WTC11 (cell line): ENCODE measurements around the gene PYCR2. TPM values are rescaled to one million over a fixed set of nuclear protein-coding genes. Genes with fewer than 3 reads are reported as not detected.
A peak's percentile ranks its signal among the peaks of the same experiment; 100 is the strongest.
"Not testable (repeated sequence)": the region's sequence is repeated elsewhere in the genome, so short reads cannot be mapped to it uniquely, and the experiment has no call there.

ENCODE experiments used
- ATAC-seq: fragments of 200-7000 bp; cut with Tn5 transposase; 2 replicates; pipeline ENCODE4 v1.10.0; 2021; ENCODE audit warnings: mild to moderate bottlenecking, moderate library complexity
- CTCF ChIA-PET: fragments of 300-600 bp; sonication (Branson Sonifier 250); formaldehyde crosslinking; loops from one replicate; lab custom pipeline; 2021; ENCODE audit warnings: antibody characterized with exemption; lab: Charles Lee
- POLR2A ChIA-PET: fragments of 350-600 bp; sonication (Branson Sonifier 250); formaldehyde crosslinking; loops from one replicate; lab custom pipeline; 2021; ENCODE audit warnings: antibody characterized with exemption; lab: Charles Lee
- DNase-seq: peaks from one replicate; pipeline ENCODE4 v3.0.0; 2021; ENCODE audit warnings: low spot score
- H3K27ac Mint-ChIP-seq: 2 replicates; pipeline ENCODE4 v1.8.0; 2021; ENCODE audit warnings: mixed read lengths
- H3K27me3 Mint-ChIP-seq: 2 replicates; pipeline ENCODE4 v1.8.0; 2021; ENCODE audit warnings: low read depth, mild to moderate bottlenecking, moderate library complexity, mixed read lengths
- H3K36me3 Mint-ChIP-seq: 2 replicates; pipeline ENCODE4 v1.8.0; 2021; ENCODE audit warnings: mixed read lengths
- H3K4me1 Mint-ChIP-seq: 2 replicates; pipeline ENCODE4 v1.8.0; 2022; ENCODE audit warnings: mixed read lengths
- H3K4me3 Mint-ChIP-seq: 2 replicates; pipeline ENCODE4 v1.8.0; 2021; ENCODE audit warnings: mild to moderate bottlenecking, moderate library complexity, mixed read lengths
- H3K9me3 Mint-ChIP-seq: 2 replicates; pipeline ENCODE4 v1.8.0; 2021; ENCODE audit warnings: mixed read lengths
- AFF4 ChIP-seq: sonication (generic); formaldehyde crosslinking; IDR thresholded peaks from 2 replicates; pipeline ENCODE4 v1.8.1; 2023; ENCODE audit warnings: mild to moderate bottlenecking, missing genetic modification reagents, borderline replicate concordance
- CREM ChIP-seq: sonication (generic); formaldehyde crosslinking; IDR thresholded peaks from 2 replicates; pipeline ENCODE4 v1.8.1; 2022; ENCODE audit warnings: mild to moderate bottlenecking, missing genetic modification reagents, moderate library complexity
- E2F5 ChIP-seq: sonication (generic); formaldehyde crosslinking; IDR thresholded peaks from 2 replicates; pipeline ENCODE4 v1.8.1; 2022; ENCODE audit warnings: mild to moderate bottlenecking, moderate library complexity, missing genetic modification reagents
- GABPB1 ChIP-seq: sonication (generic); formaldehyde crosslinking; IDR thresholded peaks from 2 replicates; pipeline ENCODE4 v1.8.1; 2023; ENCODE audit warnings: mild to moderate bottlenecking, missing genetic modification reagents
- GTF2I ChIP-seq: fragments of 250-450 bp; sonication (Bioruptor Pico); conservative IDR thresholded peaks from 2 replicates; pipeline ENCODE4 v1.4.0; 2021; ENCODE audit warnings: mild to moderate bottlenecking
- HMGA2 ChIP-seq: fragments of 250-450 bp; sonication (Bioruptor Pico); IDR thresholded peaks from 2 replicates; pipeline ENCODE4 v1.4.0; 2021; ENCODE audit warnings: mild to moderate bottlenecking, moderate library complexity
- MLX ChIP-seq: sonication (generic); formaldehyde crosslinking; IDR thresholded peaks from 2 replicates; pipeline ENCODE4 v1.8.1; 2023; ENCODE audit warnings: mild to moderate bottlenecking, missing genetic modification reagents, moderate library complexity
- MXD4 ChIP-seq: fragments of 250-450 bp; sonication (Bioruptor Pico); IDR thresholded peaks from 2 replicates; pipeline ENCODE4 v1.8.0; 2021; ENCODE audit warnings: mild to moderate bottlenecking, moderate library complexity, borderline replicate concordance
- MYBL2 ChIP-seq: sonication (generic); formaldehyde crosslinking; IDR thresholded peaks from 2 replicates; pipeline ENCODE4 v1.8.1; 2023; ENCODE audit warnings: mild to moderate bottlenecking, moderate library complexity, missing genetic modification reagents
- NFE2L1 ChIP-seq: sonication (generic); formaldehyde crosslinking; IDR thresholded peaks from 2 replicates; pipeline ENCODE4 v1.8.1; 2023; ENCODE audit warnings: missing genetic modification reagents
- PRDM15 ChIP-seq: sonication (generic); formaldehyde crosslinking; IDR thresholded peaks from 2 replicates; pipeline ENCODE4 v1.8.0; 2022; ENCODE audit warnings: missing genetic modification reagents
- RORB ChIP-seq: fragments of 250-450 bp; sonication (Bioruptor Pico); IDR thresholded peaks from 2 replicates; pipeline ENCODE4 v1.9.0; 2021; ENCODE audit warnings: mild to moderate bottlenecking
- SOX15 ChIP-seq: fragments of 250-450 bp; sonication (Bioruptor Pico); IDR thresholded peaks from 2 replicates; pipeline ENCODE4 v1.9.0; 2021; ENCODE audit warnings: mild to moderate bottlenecking
- SP1 ChIP-seq: sonication (generic); formaldehyde crosslinking; conservative IDR thresholded peaks from 2 replicates; pipeline ENCODE4 v1.8.1; 2022; ENCODE audit warnings: missing genetic modification reagents
- ZBTB43 ChIP-seq: sonication (generic); formaldehyde crosslinking; IDR thresholded peaks from 2 replicates; pipeline ENCODE4 v1.8.1; 2023; ENCODE audit warnings: mild to moderate bottlenecking, missing genetic modification reagents
- ZNF671 ChIP-seq: fragments of 250-450 bp; sonication (Bioruptor Pico); IDR thresholded peaks from 2 replicates; pipeline ENCODE4 v1.8.0; 2021; ENCODE audit warnings: mild to moderate bottlenecking
- total RNA-seq: library from RNA; stranded (reverse); gene quantifications from 3 replicates; pipeline ENCODE4 v1.2.3, GENCODE V29; 2021
- TF ChIP-seq, protein P1 (sequence below): sonication (generic); formaldehyde crosslinking; IDR thresholded peaks from 2 replicates; pipeline ENCODE4 v1.8.0; 2022; ENCODE audit warnings: mild to moderate bottlenecking, missing genetic modification reagents
- TF ChIP-seq, protein P2 (sequence below): sonication (generic); formaldehyde crosslinking; conservative IDR thresholded peaks from 2 replicates; pipeline ENCODE4 v1.8.1; 2022; ENCODE audit warnings: mild to moderate bottlenecking, missing genetic modification reagents

PYCR2 gene
- total RNA-seq, 1 experiment from 2014 or later, result 86.0 TPM

- no peak for ATAC-seq
- no peak overlapping the region for H3K27ac Mint-ChIP-seq
- TF ChIP-seq NFE2L1 (CRISPR knock-in tag) (no peak), E2F5 (CRISPR knock-in tag) (no peak), ZBTB43 (no peak), GTF2I (no peak), MYBL2 (CRISPR knock-in tag) (no peak), SOX15 (CRISPR knock-in tag) (no peak), HMGA2 (CRISPR knock-in tag) (no peak), GABPB1 (CRISPR knock-in tag) (no peak), MXD4 (CRISPR knock-in tag) (no peak), MLX (CRISPR knock-in tag) (no peak), CREM (CRISPR knock-in tag) (no peak), AFF4 (CRISPR knock-in tag) (no peak), PRDM15 (CRISPR knock-in tag) (no peak), SP1 (CRISPR knock-in tag) (no peak), RORB (CRISPR knock-in tag) (no peak), ZNF671 (no peak)
- TF ChIP-seq, protein P1, sequence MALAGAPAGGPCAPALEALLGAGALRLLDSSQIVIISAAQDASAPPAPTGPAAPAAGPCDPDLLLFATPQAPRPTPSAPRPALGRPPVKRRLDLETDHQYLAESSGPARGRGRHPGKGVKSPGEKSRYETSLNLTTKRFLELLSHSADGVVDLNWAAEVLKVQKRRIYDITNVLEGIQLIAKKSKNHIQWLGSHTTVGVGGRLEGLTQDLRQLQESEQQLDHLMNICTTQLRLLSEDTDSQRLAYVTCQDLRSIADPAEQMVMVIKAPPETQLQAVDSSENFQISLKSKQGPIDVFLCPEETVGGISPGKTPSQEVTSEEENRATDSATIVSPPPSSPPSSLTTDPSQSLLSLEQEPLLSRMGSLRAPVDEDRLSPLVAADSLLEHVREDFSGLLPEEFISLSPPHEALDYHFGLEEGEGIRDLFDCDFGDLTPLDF, result no peak
- TF ChIP-seq, protein P2, sequence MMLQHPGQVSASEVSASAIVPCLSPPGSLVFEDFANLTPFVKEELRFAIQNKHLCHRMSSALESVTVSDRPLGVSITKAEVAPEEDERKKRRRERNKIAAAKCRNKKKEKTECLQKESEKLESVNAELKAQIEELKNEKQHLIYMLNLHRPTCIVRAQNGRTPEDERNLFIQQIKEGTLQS (CRISPR knock-in tag), result no peak
- TF ChIP-seq, all 79 proteins: peak for 0
- ChIA-PET CTCF (interaction anchor here (1.4 kb wide), 1 partner anchor 456 kb away, joined by 5 read pairs; no protein-coding TSS in a partner anchor), POLR2A (no interaction called here)
- Mint-ChIP-seq H3K9me3 (no peaks in the 10 kb centered on the region), H3K4me3 (no peak overlapping the region), H3K4me1 (peaks cover 8% of the 10 kb centered on the region), H3K36me3 (no peaks in the 10 kb centered on the region), H3K27me3 (no peaks in the 10 kb centered on the region)
- no peak for DNase-seq
These were observed 6.5 kb upstream of the PYCR2 start for GRCh38 chr1:225930566-225930965.

DNA sequence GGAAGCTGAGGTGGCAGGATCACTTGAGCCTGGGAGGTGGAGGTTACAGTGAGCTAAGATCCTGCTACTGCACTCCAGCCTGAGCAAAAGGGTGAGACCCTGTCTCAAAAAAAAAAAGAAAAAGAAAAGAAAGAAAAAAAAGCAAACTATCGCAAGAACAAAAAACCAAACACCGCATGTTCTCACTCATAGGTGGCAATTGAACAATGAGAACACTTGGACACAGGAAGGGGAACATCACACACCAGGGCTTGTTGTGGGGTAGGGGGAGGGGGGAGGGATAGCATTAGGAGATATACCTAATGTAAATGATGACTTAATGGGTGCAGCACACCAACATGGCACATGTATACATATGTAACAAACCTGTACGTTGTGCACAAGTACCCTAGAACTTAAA, 5.4 kb upstream of the PYCR2 start:
- H3K27me3 Mint-ChIP-seq, H3K4me3 Mint-ChIP-seq, DNase-seq, CTCF ChIA-PET, ATAC-seq, H3K9me3 Mint-ChIP-seq, H3K36me3 Mint-ChIP-seq: not testable (repeated sequence)
- POLR2A ChIA-PET, result interaction anchor here (0.7 kb wide), 1 partner anchor 40 kb away, joined by 3 read pairs; no protein-coding TSS in a partner anchor
- peak overlapping the region; percentile 53; the same call in 1 of the 2 replicates for H3K27ac Mint-ChIP-seq
- H3K4me1 Mint-ChIP-seq, result peaks cover 12% of the 10 kb centered on the region
